ENCODE measurements around the gene ZSCAN5A. TPM values are rescaled to one million over a fixed set of nuclear protein-coding genes. Genes with fewer than 3 reads are reported as not detected.
A peak's percentile ranks its signal among the peaks of the same experiment; 100 is the strongest.
"Not testable (repeated sequence)": the region's sequence is repeated elsewhere in the genome, so short reads cannot be mapped to it uniquely, and the experiment has no call there.

The ZSCAN5A gene
- total and polyA plus RNA-seq, 2 of the 13 experiments (the other 11 are each of a cell fraction or from before 2014, with no cell fraction given): 9.5 to 17.8 TPM

DNA sequence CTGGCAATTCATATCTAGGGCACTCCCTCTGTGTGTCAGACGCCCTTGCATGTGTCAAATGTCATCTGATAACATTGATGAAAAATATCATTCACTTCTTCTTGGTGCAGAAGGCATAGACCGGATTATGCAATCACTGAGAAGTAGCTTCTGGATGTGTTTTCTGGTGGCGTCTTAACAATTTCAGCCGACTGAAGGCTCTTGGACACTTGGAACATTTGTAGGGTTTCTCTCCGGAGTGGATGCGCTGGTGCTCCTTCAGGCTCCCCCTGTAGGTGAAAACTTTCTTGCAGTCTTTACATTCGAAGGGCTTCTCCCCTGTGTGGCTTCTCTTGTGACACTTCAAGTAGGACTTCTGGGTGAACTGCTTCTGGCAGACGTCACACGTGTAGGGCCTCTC is 93.2 kb downstream of the ZSCAN5A start:
- 85% methylated on average over 9 of the region's 9 CpGs for WGBS (ENCODE audit: low lambda C conversion rate)
- in situ Hi-C loops (cut with HindIII; ENCODE audit: extremely low pct_ligation_motif_present, low pct_unique_long_range_greater_than_20kb); BruUV-seq (replicated peaks); H3K27ac ChIP-seq (ENCODE audit: extremely low read length, insufficient read depth, low read length); H3K9me3 ChIP-seq (ENCODE audit: low read length); H3K79me2 ChIP-seq (ENCODE audit: insufficient read depth, low read length); H3K4me2 ChIP-seq (ENCODE audit: low read depth, low read length); H4K20me1 ChIP-seq (ENCODE audit: insufficient read depth, low read length); H3K4me3 ChIP-seq (replicated peaks in 1 of 3; ENCODE audit: insufficient read depth in 1 of 3, low read depth in 2 of 3, low read length in 3 of 3); H3K9ac ChIP-seq (ENCODE audit: insufficient read depth, low read depth, low read length); intact Hi-C loops (cut with micrococcal nuclease; ENCODE audit: unreplicated experiment); H3K36me3 ChIP-seq (replicated peaks in 1 of 2; ENCODE audit: control insufficient read depth in 1 of 2, insufficient read depth in 2 of 2, low read length in 2 of 2); H3K4me1 ChIP-seq (ENCODE audit: insufficient read depth, low read length); H2AFZ ChIP-seq (ENCODE audit: low read length); H3K27me3 ChIP-seq (ENCODE audit: control insufficient read depth in 1 of 2, insufficient read depth in 2 of 2, low read length in 2 of 2); POLR2A ChIA-PET: not testable (repeated sequence)
- ATAC-seq (peak; percentile 41; the same call in 1 of the 3 replicates), FAIRE-seq (peak; percentile 72), DNase-seq (ENCODE audit: low spot score) (peak; percentile 3)
- CTCF ChIA-PET (ENCODE audit: low intra/inter-chr PET ratio, low total read pairs): interaction anchor here (1.2 kb wide), 1 partner anchor 145 kb away, joined by 5 read pairs; no protein-coding TSS in a partner anchor
- TF ChIP-seq CEBPB (IDR thresholded peaks at IDR 0.05; ENCODE audit: borderline replicate concordance, low read depth, low read length): peak; percentile 42; the same call in 1 of the 2 replicates
- TF ChIP-seq STAG1 (CRISPR knock-in tag; IDR thresholded peaks at IDR 0.05): peak; percentile 45

DNA sequence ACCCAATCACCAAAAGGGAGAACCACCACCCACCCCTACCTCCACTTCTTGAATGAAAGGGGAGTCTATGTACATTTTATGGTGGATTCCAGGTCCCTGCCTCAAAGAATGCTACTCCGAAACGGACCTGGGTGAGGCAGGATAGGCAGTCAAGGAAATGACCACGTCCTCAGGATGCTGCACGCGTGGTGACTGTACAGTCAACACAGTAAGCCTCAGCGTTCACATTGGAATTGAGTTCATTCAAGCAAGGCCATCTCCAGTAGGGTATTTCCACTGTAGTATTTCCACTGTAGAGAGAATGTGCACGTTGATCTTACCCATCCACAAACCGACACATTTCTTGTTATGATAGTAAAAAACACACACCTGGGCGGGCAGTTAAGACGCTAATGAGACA is 95.7 kb downstream of the ZSCAN5A start:
- intact Hi-C loops (cut with micrococcal nuclease; ENCODE audit: unreplicated experiment): no loop called here
- BruUV-seq (replicated peaks): no TSS peak
- TF ChIP-seq ARID2 (CRISPR knock-in tag; IDR thresholded peaks at IDR 0.05; ENCODE audit: borderline replicate concordance): no peak
- no peak for TF ChIP-seq ELF1 (CRISPR knock-in tag; IDR thresholded peaks at IDR 0.05)
- no peak for TF ChIP-seq ZNF253 (CRISPR knock-in tag; IDR thresholded peaks at IDR 0.05; ENCODE audit: borderline replicate concordance)
- no peak overlapping the region for H3K9ac ChIP-seq (ENCODE audit: insufficient read depth, low read depth, low read length)
- H4K20me1 ChIP-seq (ENCODE audit: insufficient read depth, low read length): no peaks in the 10 kb centered on the region
- H3K9me3 ChIP-seq (ENCODE audit: low read length): no peaks in the 10 kb centered on the region
- in situ Hi-C loops (cut with HindIII; ENCODE audit: extremely low pct_ligation_motif_present, low pct_unique_long_range_greater_than_20kb): no loop called here
- no peaks in the 10 kb centered on the region for H3K4me1 ChIP-seq (ENCODE audit: insufficient read depth, low read length)
- H3K4me3 ChIP-seq (replicated peaks in 1 of 3; ENCODE audit: insufficient read depth in 1 of 3, low read depth in 2 of 3, low read length in 3 of 3): no peak overlapping the region
- DNase-seq (ENCODE audit: low spot score) (no peak), ATAC-seq (no peak), FAIRE-seq (no peak)
- ChIA-PET CTCF (ENCODE audit: low intra/inter-chr PET ratio, low total read pairs) (no interaction called here), POLR2A (no interaction called here)
- H3K36me3 ChIP-seq (replicated peaks in 1 of 2; ENCODE audit: control insufficient read depth in 1 of 2, insufficient read depth in 2 of 2, low read length in 2 of 2): peaks cover 1 to 8% of the 10 kb centered on the region in 2 experiments
- H3K4me2 ChIP-seq (ENCODE audit: low read depth, low read length): no peak overlapping the region
- no peak overlapping the region for H3K27ac ChIP-seq (ENCODE audit: extremely low read length, insufficient read depth, low read length)
- WGBS (ENCODE audit: low lambda C conversion rate): 91% methylated on average over 10 of the region's 10 CpGs
- H3K27me3 ChIP-seq (ENCODE audit: control insufficient read depth in 1 of 2, insufficient read depth in 2 of 2, low read length in 2 of 2): no peaks in the 10 kb centered on the region
- H2AFZ ChIP-seq (ENCODE audit: low read length): no peak overlapping the region
- H3K79me2 ChIP-seq (ENCODE audit: insufficient read depth, low read length): no peaks in the 10 kb centered on the region

Measured in HepG2 (cell line).